Heart right ventricle (tissue), 16 donors: ENCODE results near the gene CLMP. TPM values are rescaled to one million over a fixed set of nuclear protein-coding genes. Genes with fewer than 3 reads are reported as not detected.
A peak's percentile ranks its signal among the peaks of the same experiment; 100 is the strongest.

Experiments
- ATAC-seq, 8 donors: fragments of 200-7000 bp; cut with Tn5 transposase; one replicate each; pipeline ENCODE4 v1.9.1; 2020; ENCODE audit warnings: mild to moderate bottlenecking in 8 of 8, moderate library complexity in 8 of 8, moderate number of reproducible peaks in 1 of 8
- DNase-seq, 2 donors: peaks; one replicate each; pipeline ENCODE4 v3.0.0-alpha.2; 2020
- H3K27ac ChIP-seq, 10 donors: fragments of 200-600 bp; sonication (generic) in 2 of 10; one replicate each; pipeline versions ENCODE4 v1.5.0 to v1.8.0; 2020 to 2022; ENCODE audit warnings: mild to moderate bottlenecking in 3 of 10
- H3K27me3 ChIP-seq, 7 donors: fragments of 200-600 bp; one replicate each; pipeline ENCODE4 v1.8.0; 2021 to 2022; ENCODE audit warnings: mild to moderate bottlenecking in 2 of 7
- H3K36me3 ChIP-seq, 9 donors: fragments of 200-600 bp; sonication (generic) in 1 of 9; one replicate each; pipeline versions ENCODE4 v1.5.0 to v1.8.0; 2020 to 2022; ENCODE audit warnings: mild to moderate bottlenecking in 2 of 9
- H3K4me1 ChIP-seq, 9 donors: fragments of 200-600 bp; sonication (generic) in 1 of 9; one replicate each; pipeline versions ENCODE4 v1.5.0 to v1.8.0; 2020 to 2022; ENCODE audit warnings: mild to moderate bottlenecking in 4 of 9
- H3K4me3 ChIP-seq, 10 donors: fragments of 200-600 bp; sonication (generic) in 2 of 10; one replicate each; pipeline versions ENCODE4 v1.5.0 to v1.8.0; 2020 to 2022; ENCODE audit warnings: mild to moderate bottlenecking in 7 of 10, moderate library complexity in 2 of 10
- H3K9me3 ChIP-seq, 11 donors: fragments of 200-600 bp in 10 of 11; sonication (generic) in 2 of 11; one replicate each; pipeline versions ENCODE4 v1.5.0 to v1.8.0; 2013 to 2022; ENCODE audit warnings: mild to moderate bottlenecking in 2 of 11, control low read depth in 1 of 11, moderate library complexity in 1 of 11
- WGBS, 2 donors: extraction: QIAGEN DNeasy Blood & Tissue Kit; methylation state at CpG; one replicate each; pipeline ENCODE4 v1.1.7; 2013; ENCODE audit warnings: inconsistent platforms in 1 of 2; 5-methylcytosine and 5-hydroxymethylcytosine counted together
- intact Hi-C, 10 donors: fragments of 100-400 bp; cut with DNase I; formaldehyde crosslinking; loops; one replicate each; pipeline versions ENCODE4 v1.11.1 to v1.14.2; 2022
- polyA plus RNA-seq, 2 donors: library from polyadenylated mRNA; stranded (reverse); fragments of 200-250 nt; gene quantifications; one replicate each; pipeline ENCODE4 v1.2.3, GENCODE V29; 2013
- total RNA-seq, 10 donors: library from RNA; stranded (reverse); fragmentation: NEBNext Ultra II Directional in 3 of 10; extraction: Animal tissue kit (Norgen Biotek cat#: 25700) in 3 of 10; gene quantifications; one replicate each; pipeline versions ENCODE4 v1.2.1 to v1.2.4, GENCODE V29; 2021 to 2023
- TF ChIP-seq, protein P1 (sequence below), 9 donors: fragments of 200-600 bp; sonication (generic) in 2 of 9; IDR thresholded peaks; one replicate each; pipeline versions ENCODE4 v1.5.0 to v1.8.0; 2021 to 2022; ENCODE audit warnings: antibody characterized with exemption in 9 of 9, mild to moderate bottlenecking in 5 of 9, moderate library complexity in 1 of 9
- donor health status: Arrhythmogenic right ventricular cardiomyopathy.
- donor health status: ischemic (EF 13 %, LVEDD 7.1; RV severe dilation, severe dysfunction).
- donor health status: healthy with polysubstance abuse.
- donor health status: DM: no; HTN: yes; CAD: no.
- donor health status: DM: no; HTN: no; CAD: no.
- donor health status: ischemic (EF 25% LVEDD 6.9; RV normal size, moderate dysfunction).
- donor health status: ischemic (EF 25% LVEDD 5.7; RV mildly dilated, moderate dysfunction).
- donor health status: healthy.
- donor health status: DM: yes; HTN: yes; CAD: no.
- donor health status: Ischemic cardiomyopathy.
- donor health status: ischemic (EF 35%, LVEDD 5.7; RV mildly dilated, moderate dysfunction).
- donor health status: nonischemic (EF 11% LVEDD 7.7; RV severe dilation, severe dysfunction).
- donor health status: DM: yes; HTN: yes; CAD: no.
- donor health status: PGD.
- donor health status: ischemic (EF 29% LVEDD 5.4; RV normal size, mild dysfunction).
- donor health status: nonischemic (EF 23%, LVEDD 6.1; RV moderate dilation, normal function).

Gene CLMP
- total and polyA plus RNA-seq, 12 donors, result 1.9 to 16.9 (median 5.2) TPM

DNA sequence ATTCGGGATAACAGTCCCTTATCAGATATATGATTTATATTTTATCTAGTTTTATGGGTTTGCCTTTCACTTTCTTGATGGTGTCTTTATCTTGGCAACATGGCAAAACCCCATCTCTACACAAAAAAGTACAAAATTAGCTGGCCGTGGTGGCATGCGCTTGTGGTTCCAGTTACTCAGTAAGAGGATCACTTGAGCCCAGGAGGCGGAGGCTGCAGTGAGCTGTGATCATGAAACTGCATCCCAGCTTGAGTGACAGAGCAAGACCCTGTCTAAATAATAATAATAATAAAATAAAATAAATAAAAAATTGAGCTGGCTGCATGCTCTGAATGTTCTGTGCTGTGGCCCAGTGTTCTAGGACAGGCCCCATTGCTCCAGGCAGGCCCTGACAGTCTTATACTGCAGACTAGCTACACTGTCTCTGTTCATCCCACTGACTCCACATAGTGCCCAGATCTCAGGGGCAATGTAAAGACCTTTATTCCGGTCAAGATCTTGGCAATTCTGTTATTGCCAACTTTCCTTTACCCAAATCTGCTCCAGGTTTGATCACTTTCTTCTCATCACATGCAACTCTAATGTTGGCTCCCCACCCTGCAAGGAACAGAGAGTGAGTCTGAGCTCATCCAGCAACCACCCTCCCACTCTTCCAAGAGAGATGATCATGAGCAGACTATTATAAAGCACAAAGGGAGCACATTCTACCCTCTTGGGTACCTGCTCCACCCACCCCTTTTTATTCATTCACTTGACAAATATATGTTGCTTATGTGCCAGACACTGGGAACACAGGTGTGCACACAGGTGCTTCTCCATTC, 141.9 kb downstream of the CLMP start:
- WGBS, 2 donors, result 94 to 95% methylated on average over 5 of the region's 5 CpGs
- Histone ChIP-seq H3K27me3 (no peaks in the 10 kb centered on the region), H3K4me1 (peaks cover 12 to 45% (median 34%) of the 10 kb centered on the region in 9 donors), H3K27ac (no peak overlapping the region), H3K9me3 (no peaks in the 10 kb centered on the region), H3K36me3 (peaks cover 0 to 63% (median 37%) of the 10 kb centered on the region in 9 donors), H3K4me3 (no peak overlapping the region)
- no peak for DNase-seq
- TF ChIP-seq, protein P1, sequence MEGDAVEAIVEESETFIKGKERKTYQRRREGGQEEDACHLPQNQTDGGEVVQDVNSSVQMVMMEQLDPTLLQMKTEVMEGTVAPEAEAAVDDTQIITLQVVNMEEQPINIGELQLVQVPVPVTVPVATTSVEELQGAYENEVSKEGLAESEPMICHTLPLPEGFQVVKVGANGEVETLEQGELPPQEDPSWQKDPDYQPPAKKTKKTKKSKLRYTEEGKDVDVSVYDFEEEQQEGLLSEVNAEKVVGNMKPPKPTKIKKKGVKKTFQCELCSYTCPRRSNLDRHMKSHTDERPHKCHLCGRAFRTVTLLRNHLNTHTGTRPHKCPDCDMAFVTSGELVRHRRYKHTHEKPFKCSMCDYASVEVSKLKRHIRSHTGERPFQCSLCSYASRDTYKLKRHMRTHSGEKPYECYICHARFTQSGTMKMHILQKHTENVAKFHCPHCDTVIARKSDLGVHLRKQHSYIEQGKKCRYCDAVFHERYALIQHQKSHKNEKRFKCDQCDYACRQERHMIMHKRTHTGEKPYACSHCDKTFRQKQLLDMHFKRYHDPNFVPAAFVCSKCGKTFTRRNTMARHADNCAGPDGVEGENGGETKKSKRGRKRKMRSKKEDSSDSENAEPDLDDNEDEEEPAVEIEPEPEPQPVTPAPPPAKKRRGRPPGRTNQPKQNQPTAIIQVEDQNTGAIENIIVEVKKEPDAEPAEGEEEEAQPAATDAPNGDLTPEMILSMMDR (IDR thresholded peaks at IDR 0.05), result no peak
- peak in 1 of 8 donors; percentile 9 for ATAC-seq
- intact Hi-C loops, result loop anchor here in 5 of 10 donors (10.0 kb wide), 2 partner anchors 138 to 188 kb away; no protein-coding TSS in a partner anchor

DNA sequence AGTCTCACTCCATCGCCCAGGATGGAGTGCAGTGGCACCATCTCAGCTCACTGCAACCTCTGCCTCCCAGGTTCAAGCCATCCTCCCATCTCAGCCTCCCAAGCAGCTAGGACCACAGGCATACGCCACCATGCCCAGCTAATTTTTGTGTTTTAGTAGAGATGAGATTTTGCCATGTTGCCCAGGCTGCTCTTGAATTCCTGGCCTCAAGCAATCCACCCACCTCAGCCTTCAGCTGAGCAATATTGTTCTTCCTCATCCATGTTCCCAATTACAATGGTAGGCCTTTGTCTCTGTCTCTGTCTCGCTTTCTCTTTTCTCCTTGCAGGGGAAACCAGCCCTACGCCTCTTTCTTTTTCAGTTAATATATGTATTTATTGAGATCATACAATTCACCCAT, 143.4 kb downstream of the CLMP start:
- Histone ChIP-seq H3K4me3 (no peak overlapping the region), H3K4me1 (peaks cover 6 to 33% (median 20%) of the 10 kb centered on the region in 9 donors), H3K36me3 (peaks cover 0 to 48% (median 22%) of the 10 kb centered on the region in 9 donors), H3K27me3 (no peaks in the 10 kb centered on the region), H3K27ac (no peak overlapping the region), H3K9me3 (no peaks in the 10 kb centered on the region)
- ATAC-seq (no peak), DNase-seq (no peak)
- WGBS, 2 donors, result 96% methylated on average over 4 of the region's 4 CpGs
- TF ChIP-seq, protein P1 (IDR thresholded peaks at IDR 0.05), result no peak
- intact Hi-C loops, result loop anchor here in 5 of 10 donors (10.0 kb wide), 2 partner anchors 137 to 187 kb away; no protein-coding TSS in a partner anchor

DNA sequence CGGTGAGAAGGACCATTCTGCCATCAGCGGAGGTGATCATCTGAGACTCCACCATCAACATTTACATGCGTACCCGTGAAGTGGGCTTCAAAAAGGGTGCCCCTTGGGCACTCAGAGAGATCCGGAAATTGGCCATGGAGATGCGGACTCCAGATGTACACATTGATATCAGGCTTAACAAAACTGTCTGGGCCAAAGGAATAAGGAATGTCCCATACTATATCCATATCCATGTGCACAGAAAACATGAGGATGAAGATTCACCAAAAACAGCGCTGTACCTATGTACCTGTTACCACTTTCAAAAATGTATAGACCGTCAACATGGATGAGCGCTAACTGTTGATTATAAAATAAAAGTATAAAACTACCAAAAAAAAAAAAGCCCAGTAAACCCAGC, 143.9 kb downstream of the CLMP start:
- Histone ChIP-seq H3K27me3 (no peaks in the 10 kb centered on the region), H3K27ac (no peak overlapping the region), H3K36me3 (peaks cover 0 to 43% (median 17%) of the 10 kb centered on the region in 9 donors), H3K4me3 (no peak overlapping the region), H3K4me1 (peaks cover 6 to 28% (median 15%) of the 10 kb centered on the region in 9 donors), H3K9me3 (no peaks in the 10 kb centered on the region)
- no peak for DNase-seq
- intact Hi-C loops, result loop anchor here in 5 of 10 donors (10.0 kb wide), 2 partner anchors 136 to 186 kb away; no protein-coding TSS in a partner anchor
- whole genome bisulfite sequencing, 2 donors, result 96 to 98% methylated on average over 9 of the region's 9 CpGs
- no peak for ATAC-seq
- TF ChIP-seq, protein P1 (IDR thresholded peaks at IDR 0.05), result no peak

DNA sequence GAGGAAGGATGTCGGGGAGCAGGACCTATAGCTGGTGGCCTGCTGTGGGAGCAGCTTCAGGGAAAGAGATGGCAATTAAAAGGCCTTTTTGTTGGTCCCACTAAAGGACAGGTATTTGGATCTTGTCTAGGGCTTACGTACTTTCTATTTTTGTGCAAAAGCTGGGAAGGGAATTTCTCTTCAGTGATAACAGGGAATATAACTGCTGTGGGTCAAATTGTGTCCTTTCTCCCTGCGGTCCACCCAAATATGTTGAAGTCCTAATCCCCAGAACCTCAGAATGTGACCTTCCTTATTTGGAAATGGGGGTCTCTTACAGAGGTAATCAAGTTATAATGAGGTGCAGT, 147.1 kb downstream of the CLMP start:
- TF ChIP-seq, protein P1 (IDR thresholded peaks at IDR 0.05), result no peak
- no peaks in the 10 kb centered on the region for H3K27me3 ChIP-seq
- ATAC-seq (peak in 3 of 8 donors; percentile 47 to 57 (median 54)), DNase-seq (no peak)
- 65 to 74% methylated on average over 3 of the region's 3 CpGs for WGBS, 2 donors
- H3K4me3 ChIP-seq, result no peak overlapping the region
- peak overlapping the region in 1 of 10 donors; percentile 19 for H3K27ac ChIP-seq
- no peaks in the 10 kb centered on the region for H3K9me3 ChIP-seq
- H3K36me3 ChIP-seq, result peaks cover 0 to 11% (median 0%) of the 10 kb centered on the region in 9 donors
- intact Hi-C loops, result loop anchor here in 1 of 10 donors (10.0 kb wide), 1 partner anchor 263 kb away; no protein-coding TSS in a partner anchor
- peaks cover 0 to 3% (median 0%) of the 10 kb centered on the region in 9 donors for H3K4me1 ChIP-seq
